B cell (primary cell): Measurements from ENCODE around the gene NRXN2. TPM values are rescaled to one million over a fixed set of nuclear protein-coding genes. Genes with fewer than 3 reads are reported as not detected.

Source experiments
- ATAC-seq: fragments of 200-7000 bp; cut with Tn5 transposase; one replicate; pipeline ENCODE4 v1.10.0; 2021; ENCODE audit warnings: low read depth, mild to moderate bottlenecking, moderate number of reproducible peaks, moderate library complexity
- CTCF ChIA-PET: fragments of 350-600 bp; sonication (Branson Sonifier 250); formaldehyde crosslinking; loops from one replicate; lab custom pipeline; 2021; ENCODE audit warnings: antibody characterized with exemption, inconsistent platforms; lab: Charles Lee
- POLR2A ChIA-PET: fragments of 350-600 bp; sonication (Branson Sonifier 250); formaldehyde crosslinking; loops from one replicate; lab custom pipeline; 2021; ENCODE audit warnings: antibody characterized with exemption; lab: Charles Lee
- DNase-seq: peaks from one replicate; pipeline ENCODE4 v3.0.0; 2013
- H2AFZ ChIP-seq: 2 replicates; pipeline ENCODE4 v1.6.1; 2012; ENCODE audit warnings: mild to moderate bottlenecking, low read depth, low read length; ENCODE audit not compliant: insufficient read depth, poor library complexity, severe bottlenecking
- H3K27ac ChIP-seq, 2 donors: 1 replicate in 1 of 2; 2 replicates in 1 of 2; pipeline ENCODE4 v1.5.1; 2012 to 2013; ENCODE audit warnings: low read length in 2 of 2, mild to moderate bottlenecking in 2 of 2, moderate library complexity in 1 of 2
- H3K27me3 ChIP-seq, 4 experiments: fragments of 200-600 bp in 1 of 4; sonication (generic) in 1 of 4; replicated peaks in 1 of 4; 1 replicate in 2 of 4; 2 replicates in 2 of 4; pipeline versions ENCODE4 v1.6.1 to v1.7.0; 2013 to 2016; ENCODE audit warnings: low read length in 3 of 4, mild to moderate bottlenecking in 2 of 4, mixed read lengths in 1 of 4, moderate library complexity in 1 of 4; ENCODE audit not compliant: insufficient read depth in 4 of 4, control insufficient read depth in 3 of 4; ENCODE audit errors: control extremely low read depth in 1 of 4
- H3K36me3 ChIP-seq, 2 experiments: replicated peaks in 1 of 2; 1 replicate in 1 of 2; 2 replicates in 1 of 2; pipeline versions ENCODE4 v1.6.1 to v1.7.1; 2013; ENCODE audit warnings: low read length in 1 of 2; ENCODE audit not compliant: insufficient read depth in 2 of 2, control insufficient read depth in 1 of 2; ENCODE audit errors: control extremely low read depth in 1 of 2, extremely low read depth in 1 of 2
- H3K4me1 ChIP-seq, 2 donors: fragments of 200-600 bp in 1 of 2; sonication (generic) in 1 of 2; 1 replicate in 1 of 2; 2 replicates in 1 of 2; pipeline versions ENCODE4 v1.5.1 to v1.6.1; 2013 to 2017; ENCODE audit warnings: low read length in 2 of 2; ENCODE audit not compliant: control insufficient read depth in 2 of 2, insufficient read depth in 2 of 2
- H3K4me2 ChIP-seq: replicated peaks from 2 replicates; pipeline ENCODE3; 2012; ENCODE audit warnings: mild to moderate bottlenecking, low read depth, low read length; ENCODE audit not compliant: poor library complexity, severe bottlenecking
- H3K4me3 ChIP-seq, 5 experiments: fragments of 200-600 bp in 1 of 5; sonication (generic) in 1 of 5; 1 replicate in 3 of 5; 2 replicates in 2 of 5; pipeline versions ENCODE4 v1.5.1 to v1.7.0; 2011 to 2016; ENCODE audit warnings: low read length in 4 of 5, mild to moderate bottlenecking in 4 of 5, low read depth in 2 of 5, control low read depth in 1 of 5, moderate library complexity in 1 of 5; ENCODE audit not compliant: insufficient read depth in 1 of 5; ENCODE audit errors: control extremely low read depth in 1 of 5, extremely low read depth in 1 of 5
- H3K79me2 ChIP-seq: fragments of 200-600 bp; sonication (generic); one replicate; pipeline ENCODE4 v1.6.0; 2016; ENCODE audit warnings: low read length; ENCODE audit not compliant: control insufficient read depth, insufficient read depth
- H3K9ac ChIP-seq: fragments of 200-600 bp; sonication (generic); 2 replicates; pipeline ENCODE4 v1.6.1; 2017; ENCODE audit warnings: mild to moderate bottlenecking, low read length, moderate library complexity
- H3K9me3 ChIP-seq, 3 donors: one replicate each; pipeline versions ENCODE4 v1.6.1 to v1.7.1; 2013; ENCODE audit warnings: low read length in 2 of 3; ENCODE audit not compliant: control insufficient read depth in 2 of 3, insufficient read depth in 1 of 3; ENCODE audit errors: control extremely low read depth in 1 of 3
- H4K20me1 ChIP-seq: 2 replicates; pipeline ENCODE4 v1.6.0; 2012; ENCODE audit warnings: mild to moderate bottlenecking, low read length; ENCODE audit not compliant: insufficient read depth, control insufficient read depth, poor library complexity, severe bottlenecking
- H3K27ac Mint-ChIP-seq: one replicate; pipeline ENCODE4 v1.8.0; 2021; ENCODE audit warnings: mixed read lengths
- H3K27me3 Mint-ChIP-seq: one replicate; pipeline ENCODE4 v1.8.0; 2021; ENCODE audit warnings: mixed read lengths
- H3K4me1 Mint-ChIP-seq: one replicate; pipeline ENCODE4 v1.8.0; 2021; ENCODE audit warnings: mixed read lengths
- H3K4me3 Mint-ChIP-seq: one replicate; pipeline ENCODE4 v1.8.0; 2021; ENCODE audit warnings: mixed read lengths
- H3K9me3 Mint-ChIP-seq: one replicate; pipeline ENCODE4 v1.8.0; 2022; ENCODE audit warnings: mixed read lengths; ENCODE audit not compliant: insufficient read depth
- EZH2 ChIP-seq: IDR thresholded peaks from 2 replicates; pipeline ENCODE4 v1.6.1; 2012; ENCODE audit warnings: borderline replicate concordance, low read depth, mild to moderate bottlenecking, moderate library complexity, low read length; ENCODE audit not compliant: insufficient read depth, poor library complexity, severe bottlenecking
- WGBS: methylation state at CpG from one replicate; pipeline ENCODE4 v1.1.5; 2013; ENCODE audit warnings: missing lambda C conversion rate; ENCODE audit not compliant: insufficient coverage; 5-methylcytosine and 5-hydroxymethylcytosine counted together
- intact Hi-C: fragments of 100-400 bp; cut with micrococcal nuclease; formaldehyde crosslinking; loops from one replicate; pipeline ENCODE4 v1.10.0; 2022
- polyA plus RNA-seq: library from polyadenylated mRNA; depleted of rRNA; stranded (reverse); fragments of >200 nt; gene quantifications from 2 replicates; pipeline ENCODE4 v1.2.3, GENCODE V29; 2012
- total RNA-seq, 2 donors: library from RNA; stranded (reverse); fragments of 120-200 nt in 1 of 2; gene quantifications; 1 replicate in 1 of 2; 2 replicates in 1 of 2; pipeline versions ENCODE4 v1.2.3 to v1.2.4, GENCODE V29; 2013 to 2022
- TF ChIP-seq, protein P1 (sequence below): fragments of 200-600 bp; IDR thresholded peaks from one replicate; pipeline ENCODE4 v1.8.0; 2022; ENCODE audit warnings: antibody characterized with exemption, mild to moderate bottlenecking

NRXN2 gene
- total and polyA plus RNA-seq, 2 donors (not counting 1 experiment from before 2014, with no cell fraction given) = 0.01 to 0.52 TPM

DNA sequence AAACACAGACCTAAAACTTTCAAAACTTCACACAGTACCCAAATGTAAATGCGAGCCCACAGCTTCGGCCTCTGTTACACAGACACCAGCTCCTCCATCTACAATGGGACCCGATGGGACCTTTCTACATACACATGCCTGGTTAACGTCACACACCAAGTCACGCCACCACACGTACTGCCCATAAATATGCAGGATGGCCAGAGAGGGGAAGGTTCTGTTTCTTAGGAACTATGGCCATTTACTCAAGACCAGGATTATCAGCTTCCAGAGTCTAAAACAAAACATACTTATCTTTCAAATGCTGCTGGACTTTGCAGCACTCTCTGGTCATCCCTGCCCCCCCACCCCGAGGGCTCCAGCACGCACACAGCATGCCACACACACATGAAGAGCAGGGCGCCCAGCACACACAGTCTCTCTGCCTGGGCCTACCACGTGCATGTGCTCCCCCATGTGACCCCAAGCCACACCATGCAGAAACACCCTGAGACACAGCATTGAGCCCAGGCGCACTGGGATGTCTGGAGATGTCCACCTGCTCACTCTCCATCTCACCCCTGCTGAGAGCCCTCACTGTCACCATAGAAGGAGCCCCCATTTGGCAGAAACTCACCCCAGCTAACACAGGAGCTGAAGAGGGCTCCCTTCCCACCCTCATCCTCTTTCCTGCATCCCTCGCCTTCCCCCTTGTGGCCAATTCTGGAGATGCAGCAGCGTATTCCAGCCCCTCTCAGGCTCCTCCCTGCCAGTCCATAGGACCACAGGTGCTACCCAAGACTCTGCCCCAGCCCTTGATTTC lies 70.2 kb downstream of the NRXN2 start:
- Histone ChIP-seq H3K27me3 (peaks cover 0 to 4% (median 0%) of the 10 kb centered on the region in 4 experiments), H2AFZ (no peak overlapping the region), H3K4me1 (peaks cover 17 to 33% of the 10 kb centered on the region in 2 donors), H3K4me2 (no peak overlapping the region), H4K20me1 (no peaks in the 10 kb centered on the region), H3K9ac (no peak overlapping the region), H3K27ac (no peak overlapping the region), H3K9me3 (no peaks in the 10 kb centered on the region), H3K36me3 (no peaks in the 10 kb centered on the region), H3K79me2 (no peaks in the 10 kb centered on the region), H3K4me3 (no peak overlapping the region)
- peaks cover 28% of the 10 kb centered on the region for H3K4me1 Mint-ChIP-seq
- TF ChIP-seq, protein P1, sequence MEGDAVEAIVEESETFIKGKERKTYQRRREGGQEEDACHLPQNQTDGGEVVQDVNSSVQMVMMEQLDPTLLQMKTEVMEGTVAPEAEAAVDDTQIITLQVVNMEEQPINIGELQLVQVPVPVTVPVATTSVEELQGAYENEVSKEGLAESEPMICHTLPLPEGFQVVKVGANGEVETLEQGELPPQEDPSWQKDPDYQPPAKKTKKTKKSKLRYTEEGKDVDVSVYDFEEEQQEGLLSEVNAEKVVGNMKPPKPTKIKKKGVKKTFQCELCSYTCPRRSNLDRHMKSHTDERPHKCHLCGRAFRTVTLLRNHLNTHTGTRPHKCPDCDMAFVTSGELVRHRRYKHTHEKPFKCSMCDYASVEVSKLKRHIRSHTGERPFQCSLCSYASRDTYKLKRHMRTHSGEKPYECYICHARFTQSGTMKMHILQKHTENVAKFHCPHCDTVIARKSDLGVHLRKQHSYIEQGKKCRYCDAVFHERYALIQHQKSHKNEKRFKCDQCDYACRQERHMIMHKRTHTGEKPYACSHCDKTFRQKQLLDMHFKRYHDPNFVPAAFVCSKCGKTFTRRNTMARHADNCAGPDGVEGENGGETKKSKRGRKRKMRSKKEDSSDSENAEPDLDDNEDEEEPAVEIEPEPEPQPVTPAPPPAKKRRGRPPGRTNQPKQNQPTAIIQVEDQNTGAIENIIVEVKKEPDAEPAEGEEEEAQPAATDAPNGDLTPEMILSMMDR = peak; percentile 70
- TF ChIP-seq EZH2 = no peak
- CTCF ChIA-PET = interaction anchor here (0.6 to 7.3 kb wide), 13 partner anchors 14 to 447 kb away, joined by 3 to 48 read pairs (median 4); partner anchors contain the start of genes FERMT3, PRDX5 and TRMT112
- ATAC-seq (peak; percentile 51), DNase-seq (peak; percentile 78)
- no peak overlapping the region for H3K4me3 Mint-ChIP-seq
- no peaks in the 10 kb centered on the region for H3K9me3 Mint-ChIP-seq
- 47% methylated on average over 9 of the region's 13 CpGs for WGBS
- peaks cover 3% of the 10 kb centered on the region for H3K27me3 Mint-ChIP-seq
- POLR2A ChIA-PET = interaction anchor here (0.6 kb wide), 1 partner anchor 448 kb away, joined by 3 read pairs; no protein-coding TSS in a partner anchor
- no peak overlapping the region for H3K27ac Mint-ChIP-seq
- intact Hi-C loops = loop anchor here (10.0 kb wide), 1 partner anchor 448 kb away; the partner anchor contains the start of gene FERMT3
